Tibial nerve (tissue), 4 donors: ENCODE data around the gene ZNHIT6. TPM values are rescaled to one million over a fixed set of nuclear protein-coding genes. Genes with fewer than 3 reads are reported as not detected.

Source experiments
- DNase-seq, 2 donors: peaks; one replicate each; pipeline ENCODE4 v3.0.0-alpha.2; 2019; ENCODE audit warnings: low spot score in 2 of 2
- H3K27ac ChIP-seq, 4 donors: fragments of 200-600 bp; sonication (generic) in 3 of 4; one replicate each; pipeline ENCODE4 v1.5.1; 2017 to 2019; ENCODE audit warnings: mild to moderate bottlenecking in 1 of 4
- H3K27me3 ChIP-seq, 2 donors: fragments of 200-600 bp; sonication (generic) in 1 of 2; one replicate each; pipeline versions ENCODE4 v1.5.1 to v1.6.0; 2017 to 2019
- H3K36me3 ChIP-seq, 3 donors: fragments of 200-600 bp; sonication (generic); one replicate each; pipeline ENCODE4 v1.5.1; 2018 to 2019
- H3K4me1 ChIP-seq, 4 donors: fragments of 200-600 bp; sonication (generic) in 3 of 4; one replicate each; pipeline ENCODE4 v1.5.1; 2017 to 2019
- H3K4me3 ChIP-seq, 4 donors: fragments of 200-600 bp; sonication (generic) in 3 of 4; one replicate each; pipeline ENCODE4 v1.5.1; 2017 to 2019; ENCODE audit warnings: mild to moderate bottlenecking in 1 of 4, moderate library complexity in 1 of 4
- H3K9me3 ChIP-seq, 4 donors: fragments of 200-600 bp; sonication (generic) in 3 of 4; one replicate each; pipeline ENCODE4 v1.5.1; 2017 to 2019
- CTCF ChIP-seq, 5 experiments: fragments of 200-600 bp in 3 of 5; fragments of 450-650 bp in 2 of 5; sonication (generic) in 3 of 5; IDR thresholded peaks; one replicate each; pipeline ENCODE4 v1.5.1; 2016 to 2019; ENCODE audit warnings: antibody characterized with exemption in 5 of 5, mild to moderate bottlenecking in 3 of 5, moderate library complexity in 2 of 5
- EP300 ChIP-seq, 2 donors: sonication (generic); formaldehyde crosslinking; IDR thresholded peaks; one replicate each; pipeline ENCODE4 v1.6.1; 2017; ENCODE audit warnings: antibody characterized with exemption in 2 of 2, mild to moderate bottlenecking in 1 of 2
- POLR2A ChIP-seq, 2 donors: fragments of 450-650 bp; IDR thresholded peaks; one replicate each; pipeline ENCODE4 v1.6.1; 2017; ENCODE audit warnings: antibody characterized with exemption in 2 of 2, mild to moderate bottlenecking in 2 of 2, moderate library complexity in 2 of 2
- WGBS, 2 donors: methylation state at CpG; one replicate each; pipeline ENCODE4 v1.1.5; 2018; 5-methylcytosine and 5-hydroxymethylcytosine counted together
- total RNA-seq, 4 donors: library from RNA; depleted of rRNA; stranded (reverse); fragments of >200 nt; gene quantifications; one replicate each; pipeline ENCODE4 v1.1.0, GENCODE V29; 2016

Gene ZNHIT6
- total RNA-seq, 4 donors from 2014 or later, result 10.4 to 22.1 (median 17.7) TPM

- Histone ChIP-seq H3K27ac (peak overlapping the region; percentile 65 to 88 (median 86)), H3K4me1 (peaks cover 0 to 25% (median 10%) of the 10 kb centered on the region in 4 donors), H3K27me3 (no peaks in the 10 kb centered on the region), H3K36me3 (peaks cover 0 to 37% (median 0%) of the 10 kb centered on the region in 3 donors), H3K4me3 (peak overlapping the region; percentile 69 to 89 (median 80)), H3K9me3 (no peaks in the 10 kb centered on the region)
- 11 to 19% methylated on average over 13 of the region's 13 CpGs for WGBS, 2 donors
- DNase-seq, result no peak
- TF ChIP-seq EP300 (IDR thresholded peaks at IDR 0.05) (no peak), CTCF (IDR thresholded peaks at IDR 0.05) (no peak), POLR2A (IDR thresholded peaks at IDR 0.05) (no peak)
Measured at GRCh38 chr1:85707267-85707989, 805 bp downstream of the ZNHIT6 start.

GRCh38 chr1:85705940-85706339 lies 2.3 kb downstream of the ZNHIT6 start:
- WGBS, 2 donors, result 94% methylated on average over 3 of the region's 3 CpGs
- no peak overlapping the region for H3K4me3 ChIP-seq
- TF ChIP-seq CTCF (IDR thresholded peaks at IDR 0.05) (no peak), POLR2A (IDR thresholded peaks at IDR 0.05) (no peak), EP300 (IDR thresholded peaks at IDR 0.05) (no peak)

GRCh38 chr1:85700422-85700821 lies 7.8 kb downstream of the ZNHIT6 start:
- Histone ChIP-seq H3K4me3 (no peak overlapping the region), H3K9me3 (no peaks in the 10 kb centered on the region), H3K4me1 (peaks cover 0 to 20% (median 1%) of the 10 kb centered on the region in 4 donors), H3K27ac (no peak overlapping the region), H3K27me3 (no peaks in the 10 kb centered on the region), H3K36me3 (peaks cover 0 to 50% (median 0%) of the 10 kb centered on the region in 3 donors)
- no peak for TF ChIP-seq POLR2A (IDR thresholded peaks at IDR 0.05)
- 80 to 87% methylated on average over 4 of the region's 4 CpGs for WGBS, 2 donors
- no peak for DNase-seq

More at GRCh38 chr1:85705940-85706339, 2.3 kb downstream of the ZNHIT6 start:
- Histone ChIP-seq H3K36me3 (peaks cover 0 to 50% (median 0%) of the 10 kb centered on the region in 3 donors), H3K27me3 (no peaks in the 10 kb centered on the region), H3K9me3 (no peaks in the 10 kb centered on the region), H3K4me1 (peaks cover 3 to 37% (median 10%) of the 10 kb centered on the region in 4 donors), H3K27ac (no peak overlapping the region)
- no peak for DNase-seq

- TF ChIP-seq POLR2A (IDR thresholded peaks at IDR 0.05), result no peak
- no peak for TF ChIP-seq CTCF (IDR thresholded peaks at IDR 0.05)
- no peak for TF ChIP-seq EP300 (IDR thresholded peaks at IDR 0.05)
- no peaks in the 10 kb centered on the region for H3K9me3 ChIP-seq
- no peak for DNase-seq
- no peaks in the 10 kb centered on the region for H3K27me3 ChIP-seq
- H3K36me3 ChIP-seq, result peaks cover 0 to 27% (median 0%) of the 10 kb centered on the region in 3 donors
- H3K27ac ChIP-seq, result no peak overlapping the region
- no peak overlapping the region for H3K4me3 ChIP-seq
- H3K4me1 ChIP-seq, result peaks cover 0 to 12% (median 1%) of the 10 kb centered on the region in 4 donors
Measured at GRCh38 chr1:85697895-85698294, 10.3 kb downstream of the ZNHIT6 start.

- peak; percentile 20 to 62 (median 37) for TF ChIP-seq CTCF (IDR thresholded peaks at IDR 0.05)
- no peak for TF ChIP-seq EP300 (IDR thresholded peaks at IDR 0.05)
- Histone ChIP-seq H3K9me3 (no peaks in the 10 kb centered on the region), H3K27ac (no peak overlapping the region), H3K27me3 (no peaks in the 10 kb centered on the region), H3K4me1 (no peaks in the 10 kb centered on the region), H3K36me3 (peaks cover 0 to 10% (median 0%) of the 10 kb centered on the region in 3 donors), H3K4me3 (no peak overlapping the region)
- 46 to 61% methylated on average over 1 of the region's 1 CpG for WGBS, 2 donors
- DNase-seq, result no peak
Measured at GRCh38 chr1:85692730-85693314, 15.4 kb downstream of the ZNHIT6 start.
